LNCaP clone FGC (cell line): ENCODE results near the gene SEC24D.

ENCODE experiments used
- DNase-seq: peaks from one replicate; pipeline ENCODE4 v3.0.0-alpha.2; 2011; ENCODE audit warnings: low read depth
- H3K4me3 ChIP-seq: 2 replicates; pipeline ENCODE4 v1.5.1; 2011; ENCODE audit warnings: mild to moderate bottlenecking, low read depth, low read length, control low read depth
- CTCF ChIP-seq: IDR thresholded peaks from 2 replicates; pipeline ENCODE4 v1.5.1; 2012; ENCODE audit warnings: mild to moderate bottlenecking; ENCODE audit not compliant: control insufficient read depth, insufficient read depth; ENCODE audit errors: extremely low read depth

The SEC24D gene

GRCh38 chr4:118746251-118746919 lies 89.5 kb downstream of the SEC24D start:
- DNase-seq, result peak; percentile 70
- no peak overlapping the region for H3K4me3 ChIP-seq
- no peak for TF ChIP-seq CTCF

GRCh38 chr4:118745357-118745756 lies 90.6 kb downstream of the SEC24D start:
- no peak for DNase-seq
- H3K4me3 ChIP-seq, result no peak overlapping the region
- TF ChIP-seq CTCF, result no peak

- DNase-seq, result no peak
- H3K4me3 ChIP-seq, result no peak overlapping the region
- no peak for TF ChIP-seq CTCF
These were observed 92.1 kb downstream of the SEC24D start for GRCh38 chr4:118743867-118744266.

- DNase-seq, result no peak
- TF ChIP-seq CTCF, result no peak
- no peak overlapping the region for H3K4me3 ChIP-seq
These were observed 93.9 kb downstream of the SEC24D start for GRCh38 chr4:118742050-118742449.

- DNase-seq, result no peak
- no peak overlapping the region for H3K4me3 ChIP-seq
- TF ChIP-seq CTCF, result no peak
These were observed 94.5 kb downstream of the SEC24D start for GRCh38 chr4:118741301-118741855.

- DNase-seq, result no peak
- H3K4me3 ChIP-seq, result no peak overlapping the region
- TF ChIP-seq CTCF, result peak; percentile 43
These were observed 95.1 kb downstream of the SEC24D start for GRCh38 chr4:118740869-118741268.
